Muscle layer of duodenum (tissue), 2 donors: ENCODE measurements around the gene GDPD4.

ENCODE experiments used
- H3K27ac ChIP-seq: one replicate; pipeline ENCODE4 v1.7.0; 2013; ENCODE audit warnings: mild to moderate bottlenecking, low read length
- H3K27me3 ChIP-seq: one replicate; pipeline ENCODE4 v1.7.0; 2013; ENCODE audit warnings: low read depth, mild to moderate bottlenecking, control low read depth, low read length
- H3K36me3 ChIP-seq, 2 donors: one replicate each; pipeline ENCODE4 v1.7.0; 2013; ENCODE audit warnings: low read length in 2 of 2, control low read depth in 1 of 2, mild to moderate bottlenecking in 1 of 2; ENCODE audit not compliant: insufficient read depth in 2 of 2, control insufficient read depth in 1 of 2
- H3K4me1 ChIP-seq, 2 donors: one replicate each; pipeline ENCODE4 v1.7.0; 2013; ENCODE audit warnings: low read length in 2 of 2, mild to moderate bottlenecking in 2 of 2, control low read depth in 1 of 2, moderate library complexity in 1 of 2; ENCODE audit not compliant: insufficient read depth in 2 of 2, control insufficient read depth in 1 of 2
- H3K4me3 ChIP-seq, 2 donors: one replicate each; pipeline ENCODE4 v1.7.0; 2013; ENCODE audit warnings: low read length in 2 of 2, low read depth in 1 of 2, mild to moderate bottlenecking in 1 of 2
- H3K9me3 ChIP-seq, 2 donors: one replicate each; pipeline ENCODE4 v1.7.0; 2013; ENCODE audit warnings: low read length in 2 of 2, control low read depth in 1 of 2, mild to moderate bottlenecking in 1 of 2; ENCODE audit not compliant: control insufficient read depth in 1 of 2
- donor health status: healthy.

GDPD4 gene

GRCh38 chr11:77202941-77203900, 98.3 kb downstream of the GDPD4 start:
- Histone ChIP-seq H3K9me3 (no peaks in the 10 kb centered on the region), H3K27ac (no peak overlapping the region), H3K4me3 (no peak overlapping the region), H3K27me3 (no peaks in the 10 kb centered on the region), H3K4me1 (no peaks in the 10 kb centered on the region), H3K36me3 (no peaks in the 10 kb centered on the region)

- H3K27ac ChIP-seq: no peak overlapping the region
- H3K36me3 ChIP-seq: no peaks in the 10 kb centered on the region
- no peaks in the 10 kb centered on the region for H3K4me1 ChIP-seq
- no peak overlapping the region for H3K4me3 ChIP-seq
- H3K27me3 ChIP-seq: no peaks in the 10 kb centered on the region
- H3K9me3 ChIP-seq: no peaks in the 10 kb centered on the region
These were observed 99.3 kb downstream of the GDPD4 start for GRCh38 chr11:77201991-77202841.

- Histone ChIP-seq H3K36me3 (no peaks in the 10 kb centered on the region), H3K4me3 (no peak overlapping the region), H3K27ac (no peak overlapping the region), H3K4me1 (no peaks in the 10 kb centered on the region), H3K9me3 (no peaks in the 10 kb centered on the region), H3K27me3 (no peaks in the 10 kb centered on the region)
These were observed 100.1 kb downstream of the GDPD4 start for GRCh38 chr11:77201370-77201769.

DNA sequence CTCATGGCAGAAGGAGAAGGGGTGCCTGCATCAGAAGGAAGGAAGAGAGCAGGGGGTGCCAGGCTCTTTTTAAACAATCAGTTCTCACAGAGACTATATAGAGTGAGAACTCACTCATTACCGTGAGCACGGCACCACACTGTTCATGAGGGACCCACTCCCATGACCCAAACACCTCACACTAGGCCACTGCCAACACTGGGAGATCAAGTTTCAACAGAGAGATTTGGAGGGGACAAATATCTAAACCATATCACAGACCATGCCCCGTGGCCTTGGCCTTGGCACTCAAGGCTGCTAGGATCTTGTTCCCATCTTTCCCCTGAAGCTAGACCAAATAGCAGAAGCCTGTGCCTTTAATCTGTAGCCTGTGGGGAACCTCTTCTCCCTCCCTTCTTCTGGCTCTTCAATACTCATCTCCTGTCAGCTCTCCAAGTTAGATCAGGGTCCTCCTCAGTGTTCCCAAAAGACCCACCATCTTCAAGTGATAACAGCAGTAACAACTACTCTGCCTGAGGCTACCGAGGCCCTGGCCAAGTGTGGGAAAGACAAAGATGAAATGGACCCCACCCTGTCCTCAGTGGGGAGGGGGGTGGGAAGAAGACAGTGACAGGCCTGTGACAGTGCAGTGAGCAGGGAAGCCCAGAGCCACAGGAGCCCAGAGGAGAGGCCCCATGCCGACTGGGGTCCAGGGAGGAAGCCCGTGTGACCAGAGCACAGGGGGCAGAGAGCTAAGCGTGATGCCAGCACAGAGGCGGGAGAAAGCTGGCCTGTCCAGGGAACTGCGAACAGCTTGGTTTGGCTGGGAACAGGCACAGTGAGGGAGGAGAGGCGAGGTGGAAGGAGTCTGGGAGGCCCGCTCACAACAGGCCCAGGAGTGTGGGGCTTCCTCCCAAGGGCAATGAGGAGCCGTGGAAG, 100.9 kb downstream of the GDPD4 start:
- Histone ChIP-seq H3K4me3 (no peak overlapping the region), H3K27ac (no peak overlapping the region), H3K9me3 (no peaks in the 10 kb centered on the region), H3K27me3 (no peaks in the 10 kb centered on the region), H3K4me1 (no peaks in the 10 kb centered on the region), H3K36me3 (no peaks in the 10 kb centered on the region)

DNA sequence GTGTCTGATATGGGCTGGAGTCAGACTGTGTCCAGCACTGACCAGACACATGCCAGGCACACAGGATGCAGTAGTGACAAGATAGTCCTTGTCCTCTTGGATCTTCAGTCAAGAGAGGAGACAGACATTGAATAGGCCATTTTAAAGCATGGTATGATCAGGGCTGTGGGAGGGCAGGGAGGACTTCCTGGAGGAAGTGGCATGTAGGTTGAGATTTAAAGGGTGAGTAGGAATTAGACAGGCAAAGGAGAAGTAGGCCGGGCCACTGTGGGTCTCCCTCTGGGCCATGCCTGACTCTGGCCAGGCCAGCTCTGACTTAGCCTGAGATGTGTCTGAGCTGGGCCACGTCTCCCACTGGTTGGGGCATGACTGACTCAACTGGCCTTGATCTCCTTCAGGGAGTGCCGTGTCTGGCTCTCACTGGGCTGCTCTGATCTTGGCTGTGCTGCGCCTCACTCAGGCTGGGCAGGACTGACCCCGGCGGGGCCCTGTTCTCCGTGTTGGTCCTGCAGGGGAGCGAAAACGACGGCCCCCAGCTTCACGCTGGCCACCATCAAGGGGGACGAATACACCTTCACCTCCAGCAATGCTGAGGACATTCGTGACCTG, 102.2 kb downstream of the GDPD4 start:
- H3K4me3 ChIP-seq: no peak overlapping the region
- no peaks in the 10 kb centered on the region for H3K9me3 ChIP-seq
- no peaks in the 10 kb centered on the region for H3K4me1 ChIP-seq
- no peaks in the 10 kb centered on the region for H3K27me3 ChIP-seq
- H3K27ac ChIP-seq: no peak overlapping the region
- no peaks in the 10 kb centered on the region for H3K36me3 ChIP-seq

DNA sequence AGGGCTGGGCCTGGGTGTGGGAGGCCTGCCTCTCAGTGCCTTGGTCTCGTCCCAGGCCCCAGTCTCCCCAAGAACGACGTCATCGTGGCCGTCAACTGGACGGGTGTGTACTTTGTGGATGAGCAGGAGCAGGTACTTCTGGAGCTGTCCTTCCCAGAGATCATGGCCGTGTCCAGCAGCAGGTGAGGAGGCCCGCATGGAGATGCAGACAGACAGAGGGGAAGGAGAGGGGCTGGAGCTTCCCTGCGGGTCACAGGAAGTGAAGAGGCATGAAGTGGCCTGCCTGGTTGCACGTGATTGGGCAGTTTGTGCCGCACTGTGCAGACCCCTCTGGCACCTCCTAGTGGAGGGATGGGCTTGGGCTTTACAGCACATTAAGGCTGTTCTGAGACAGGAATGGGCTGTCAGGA, 103.0 kb downstream of the GDPD4 start:
- H3K27me3 ChIP-seq: no peaks in the 10 kb centered on the region
- no peak overlapping the region for H3K27ac ChIP-seq
- no peak overlapping the region for H3K4me3 ChIP-seq
- no peaks in the 10 kb centered on the region for H3K9me3 ChIP-seq
- no peaks in the 10 kb centered on the region for H3K36me3 ChIP-seq
- no peaks in the 10 kb centered on the region for H3K4me1 ChIP-seq

DNA sequence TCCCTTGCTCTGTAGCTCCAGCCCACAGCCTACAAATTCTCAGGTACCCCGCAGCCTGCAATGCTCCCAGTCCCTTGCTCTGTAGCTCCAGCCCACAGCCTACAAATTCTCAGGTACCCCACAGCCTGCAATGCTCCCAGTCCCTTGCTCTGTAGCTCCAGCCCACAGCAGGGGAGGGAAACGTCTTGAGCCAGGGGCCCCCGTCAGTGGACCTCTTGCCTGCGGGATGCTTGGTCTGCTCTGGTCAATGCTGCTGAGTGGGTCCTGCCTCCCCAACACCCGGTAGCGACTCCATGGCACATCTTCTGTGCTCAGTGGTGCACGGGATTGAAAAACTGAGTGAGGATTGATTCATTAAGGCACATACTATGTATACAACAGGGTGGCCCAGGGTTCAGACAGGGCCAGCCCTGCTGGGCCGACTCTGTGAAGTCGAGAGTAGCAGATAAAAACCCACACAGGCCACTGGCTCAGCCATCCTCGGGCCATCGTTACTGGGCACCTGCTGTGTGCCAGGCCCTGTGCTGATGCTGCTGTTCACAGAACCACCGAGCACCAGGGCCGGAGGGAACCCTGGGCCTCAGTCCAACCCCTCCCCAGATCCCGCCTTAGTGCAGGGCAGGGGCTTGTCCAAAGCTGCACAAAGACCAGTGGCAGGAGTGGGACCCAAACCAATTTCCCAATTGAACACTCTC, 103.7 kb downstream of the GDPD4 start:
- Histone ChIP-seq H3K27me3 (no peaks in the 10 kb centered on the region), H3K9me3 (no peaks in the 10 kb centered on the region), H3K4me3 (no peak overlapping the region), H3K4me1 (no peaks in the 10 kb centered on the region), H3K36me3 (no peaks in the 10 kb centered on the region), H3K27ac (no peak overlapping the region)

- Histone ChIP-seq H3K36me3 (no peaks in the 10 kb centered on the region), H3K4me3 (no peak overlapping the region)
These were observed 104.5 kb downstream of the GDPD4 start for GRCh38 chr11:77196961-77197360.

DNA sequence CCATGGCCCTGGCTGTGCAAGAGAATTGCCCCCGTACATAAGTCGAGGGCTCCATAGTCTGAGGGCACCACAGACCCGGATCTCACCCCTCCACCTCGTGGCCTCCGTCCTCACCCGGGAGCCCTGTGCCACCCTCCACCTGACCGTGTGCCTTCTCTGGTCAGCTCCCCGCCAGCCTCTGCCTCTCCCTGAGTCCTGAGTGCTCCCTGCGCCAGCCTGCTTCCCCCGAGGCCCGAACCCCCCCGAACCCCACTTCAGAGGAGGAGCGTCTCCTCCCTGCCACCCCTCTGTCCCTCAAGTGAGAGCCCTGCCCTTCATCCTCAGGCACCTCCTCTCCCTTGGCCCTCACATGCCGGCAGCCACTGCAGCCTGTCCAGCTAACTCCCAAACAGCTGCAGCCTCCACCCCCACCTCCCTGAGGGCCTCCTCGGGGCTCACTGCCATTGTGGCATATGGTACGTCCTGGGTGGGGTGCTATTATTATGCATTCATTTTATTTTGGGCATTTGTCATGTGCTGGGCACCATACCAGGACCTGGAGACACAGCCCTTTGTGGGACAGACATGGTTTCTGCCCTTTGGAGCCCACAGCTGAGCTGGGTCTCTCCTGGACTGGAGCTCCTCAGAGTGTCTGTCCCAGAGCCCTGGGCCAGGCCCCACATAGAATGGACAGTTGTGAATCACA, 106.3 kb downstream of the GDPD4 start:
- no peak overlapping the region for H3K27ac ChIP-seq
- no peaks in the 10 kb centered on the region for H3K4me1 ChIP-seq
- H3K36me3 ChIP-seq: no peaks in the 10 kb centered on the region
- H3K27me3 ChIP-seq: no peaks in the 10 kb centered on the region
- H3K9me3 ChIP-seq: no peaks in the 10 kb centered on the region
- H3K4me3 ChIP-seq: no peak overlapping the region

More at GRCh38 chr11:77196961-77197360, 104.5 kb downstream of the GDPD4 start:
- H3K27ac ChIP-seq: no peak overlapping the region
- no peaks in the 10 kb centered on the region for H3K9me3 ChIP-seq
- no peaks in the 10 kb centered on the region for H3K27me3 ChIP-seq
- H3K4me1 ChIP-seq: no peaks in the 10 kb centered on the region
